CD4-positive, alpha-beta T cell treated with Interleukin-21 for 1 hour (primary cell): ENCODE results near the gene AGXT.

Experiments used
- DNase-seq: peaks from one replicate; pipeline ENCODE4 v3.0.0-alpha.2; 2020

Gene AGXT

DNA sequence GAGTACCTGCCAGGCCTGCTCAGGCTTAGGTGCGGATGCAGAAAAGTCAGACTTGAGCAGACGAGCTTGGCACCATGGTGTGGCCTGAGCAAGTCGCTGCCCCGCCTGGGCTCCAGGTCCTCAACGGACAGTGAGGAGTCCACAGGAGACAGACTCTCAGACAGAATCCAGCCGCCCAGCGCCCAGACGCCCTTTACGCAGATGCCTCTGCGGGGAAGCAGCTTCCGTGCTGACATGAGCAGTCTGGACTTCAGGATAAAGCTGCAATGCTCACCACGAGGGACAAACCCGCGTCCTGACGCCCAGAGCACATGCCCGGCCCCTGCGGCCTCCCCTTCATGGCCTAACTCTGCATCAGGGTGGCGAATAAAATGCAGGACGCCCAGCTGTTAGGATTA, 30.8 kb downstream of the AGXT start:
- no peak for DNase-seq

DNA sequence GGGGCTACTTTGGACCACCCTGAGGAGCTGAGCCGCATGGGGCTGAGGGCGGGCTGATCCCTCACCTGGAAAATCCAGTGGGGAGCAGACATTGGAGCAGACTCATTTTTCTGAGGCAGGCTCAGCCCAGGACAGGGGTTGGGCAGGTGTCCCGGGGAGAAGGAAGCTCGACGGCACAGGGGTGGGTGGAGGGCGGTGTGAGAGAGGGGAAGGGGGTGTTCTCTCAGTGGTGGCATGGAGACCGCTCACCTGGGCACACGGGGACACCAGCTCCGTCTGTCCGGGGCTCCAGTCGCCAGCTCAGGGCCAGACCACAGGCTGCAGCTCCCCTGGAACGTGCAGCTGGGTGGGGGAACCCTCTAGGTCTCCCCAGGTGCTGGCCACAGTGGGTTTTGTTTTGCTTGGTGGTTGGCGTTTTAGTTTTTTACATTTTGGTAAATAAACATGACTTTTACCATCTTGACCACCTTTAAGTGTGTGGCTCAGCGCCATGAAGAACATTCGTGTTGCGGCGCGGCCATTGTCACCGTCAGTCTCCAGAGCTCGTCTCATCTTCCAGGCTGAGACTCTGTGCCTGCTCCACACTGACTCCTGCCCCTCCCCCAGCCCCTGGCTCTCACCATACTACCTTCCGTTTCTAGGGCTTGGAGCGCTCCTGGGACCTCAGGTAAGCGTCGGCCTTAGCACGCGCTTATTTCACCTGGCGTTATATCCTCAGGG, 31.7 kb downstream of the AGXT start:
- DNase-seq = no peak

GRCh38 chr2:240901986-240902614, 33.5 kb downstream of the AGXT start:
- no peak for DNase-seq

GRCh38 chr2:240902615-240903041, 34.0 kb downstream of the AGXT start:
- no peak for DNase-seq

DNA sequence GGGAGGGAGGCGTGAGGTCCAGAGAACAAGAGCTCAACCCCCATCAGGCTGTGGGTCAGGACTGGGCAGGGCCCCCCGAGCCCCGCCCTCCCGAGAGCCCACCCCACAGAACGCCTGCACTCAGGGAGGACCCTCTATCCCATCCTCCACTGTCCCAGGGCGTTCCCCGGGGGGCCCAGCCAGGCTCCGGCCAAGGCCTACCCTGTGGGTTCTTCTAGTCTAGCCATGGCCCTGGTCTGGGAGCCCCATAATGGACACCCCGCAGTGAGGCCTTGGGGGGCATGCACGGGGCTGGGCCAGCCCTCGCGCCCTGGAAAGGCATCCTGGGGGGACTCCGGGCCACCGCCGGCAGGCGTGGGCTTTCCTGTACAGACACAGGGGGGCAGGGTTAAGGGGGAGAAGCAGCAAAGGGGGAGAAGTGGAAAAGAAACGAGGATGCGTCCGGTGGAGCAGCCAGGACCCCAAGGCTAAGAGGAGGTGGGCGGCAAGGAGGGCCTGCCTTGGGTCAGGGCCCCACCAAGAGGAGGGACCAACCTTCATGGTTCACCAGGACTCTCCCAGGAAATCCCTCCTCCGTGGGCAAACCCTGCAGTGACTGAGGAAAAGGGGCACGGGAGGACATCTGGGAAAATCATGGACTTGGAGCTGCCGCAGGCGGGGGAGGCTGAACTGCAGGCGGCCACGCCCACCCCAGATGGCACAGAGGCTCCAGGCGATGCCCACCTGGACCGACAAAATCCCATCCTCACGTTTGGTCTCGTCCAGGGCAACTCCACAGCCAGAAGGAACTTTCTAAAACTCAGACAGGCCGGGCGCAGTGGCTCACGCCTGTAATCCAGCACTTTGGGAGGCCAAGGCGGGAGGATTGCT, 34.8 kb downstream of the AGXT start:
- DNase-seq = no peak

GRCh38 chr2:240904216-240905175, 35.9 kb downstream of the AGXT start:
- DNase-seq = no peak

GRCh38 chr2:240905176-240905781, 36.7 kb downstream of the AGXT start:
- DNase-seq = no peak

DNA sequence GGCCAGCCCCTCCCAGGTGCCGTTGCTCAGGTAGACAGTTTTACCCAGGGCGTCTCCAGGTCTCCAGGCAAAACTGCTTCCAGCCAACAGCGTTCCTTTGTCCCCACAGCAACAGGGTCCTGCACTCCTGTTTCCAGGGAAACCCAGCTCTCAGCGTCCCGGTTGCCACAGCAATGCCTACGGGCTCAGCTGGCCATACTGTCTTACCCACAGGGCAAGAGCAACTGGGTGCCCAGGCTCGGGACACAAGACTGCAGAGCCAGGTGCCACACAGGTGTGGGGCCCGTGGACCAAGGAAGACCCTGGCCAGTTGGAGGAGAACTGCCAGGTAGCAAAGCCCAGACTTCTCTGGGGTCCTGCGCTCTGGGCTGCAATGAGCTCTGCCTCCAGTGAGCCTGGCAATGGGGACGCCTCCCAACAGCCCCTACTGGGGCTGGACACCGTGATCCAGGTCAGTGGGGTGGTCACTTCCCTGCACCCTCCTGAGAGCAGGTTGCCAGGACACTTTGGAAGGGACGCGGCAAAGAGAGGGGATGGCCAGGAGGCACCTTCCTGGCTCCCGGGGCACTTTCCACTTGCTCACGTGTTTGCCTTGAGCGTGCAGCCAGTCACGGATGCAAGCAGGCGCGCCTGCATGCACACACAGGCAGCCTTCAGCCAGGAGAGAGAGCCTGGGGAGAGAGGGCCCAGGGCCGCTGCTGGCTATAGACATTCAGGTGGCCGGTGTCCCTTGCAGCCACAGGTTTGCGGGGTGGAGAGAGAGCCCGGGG, 37.7 kb downstream of the AGXT start, which contains the start of gene CROCC2:
Gene CROCC2 (plus strand): TSS at position 196 of the 770 bp plus-strand sequence. CDS start 178 bp downstream, at position 374.
- DNase-seq = no peak

DNA sequence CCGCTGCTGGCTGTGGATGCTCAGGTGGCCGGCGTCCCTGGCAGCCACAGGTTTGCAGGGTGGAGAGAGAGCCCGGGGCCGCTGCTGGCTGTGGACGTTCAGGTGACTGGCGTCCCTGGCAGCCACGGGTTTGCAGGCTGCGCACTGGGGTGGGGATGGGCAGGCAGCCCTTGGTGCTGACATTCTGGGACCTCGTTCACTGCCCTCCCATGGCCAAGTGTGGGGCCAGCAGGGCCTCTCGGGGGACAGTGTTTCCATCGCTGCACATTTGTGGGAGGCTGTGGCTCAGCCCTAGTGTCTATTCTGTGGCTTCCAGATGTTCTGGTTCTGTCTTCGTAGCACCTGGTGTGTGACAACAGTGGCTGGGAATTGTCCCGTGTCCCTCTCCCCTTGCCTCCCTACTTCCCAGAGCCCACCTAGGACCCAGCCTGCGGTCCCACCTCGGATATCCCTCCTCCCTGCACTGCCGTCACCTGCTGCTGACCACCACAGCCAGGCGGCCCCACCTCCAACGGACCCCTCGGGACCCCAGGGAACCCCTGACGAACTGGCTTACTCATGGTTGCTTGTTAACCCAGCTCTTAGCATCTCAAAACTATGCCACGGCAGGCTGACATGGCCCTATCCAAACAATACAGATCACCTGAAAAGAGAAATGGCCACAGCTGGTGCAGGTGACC, 38.4 kb downstream of the AGXT start:
- DNase-seq = no peak

GRCh38 chr2:240909216-240909974, 40.8 kb downstream of the AGXT start:
- no peak for DNase-seq

DNA sequence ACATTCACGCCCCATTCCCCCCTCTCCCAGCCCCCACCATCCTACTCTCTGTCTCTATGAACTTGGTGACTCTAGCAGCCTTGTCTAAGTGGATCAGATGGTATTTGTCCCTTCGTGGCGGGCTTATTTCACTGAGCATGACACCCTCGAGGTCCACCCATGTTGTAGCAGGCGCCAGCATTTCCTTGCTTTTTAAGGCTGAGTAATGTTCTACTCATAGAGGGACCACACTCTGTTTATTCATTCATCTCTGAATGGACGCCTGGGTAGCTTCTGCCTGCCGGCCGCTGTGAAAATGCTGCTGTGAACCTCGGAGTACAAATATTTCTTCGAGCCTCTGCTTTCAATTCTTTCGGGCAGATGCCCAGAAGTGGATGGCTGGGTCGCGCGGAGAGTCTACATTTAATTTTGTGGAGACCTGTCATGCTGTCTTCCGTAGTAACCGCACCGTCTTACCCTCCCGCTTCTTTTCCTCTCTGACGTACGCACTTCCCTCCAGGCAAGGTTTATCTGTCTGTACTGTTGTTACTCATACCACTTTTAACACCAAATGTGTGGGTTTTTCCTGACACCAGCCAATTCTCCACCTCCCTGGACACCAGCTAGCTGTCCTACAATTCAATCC, 43.1 kb downstream of the AGXT start:
- DNase-seq = no peak

DNA sequence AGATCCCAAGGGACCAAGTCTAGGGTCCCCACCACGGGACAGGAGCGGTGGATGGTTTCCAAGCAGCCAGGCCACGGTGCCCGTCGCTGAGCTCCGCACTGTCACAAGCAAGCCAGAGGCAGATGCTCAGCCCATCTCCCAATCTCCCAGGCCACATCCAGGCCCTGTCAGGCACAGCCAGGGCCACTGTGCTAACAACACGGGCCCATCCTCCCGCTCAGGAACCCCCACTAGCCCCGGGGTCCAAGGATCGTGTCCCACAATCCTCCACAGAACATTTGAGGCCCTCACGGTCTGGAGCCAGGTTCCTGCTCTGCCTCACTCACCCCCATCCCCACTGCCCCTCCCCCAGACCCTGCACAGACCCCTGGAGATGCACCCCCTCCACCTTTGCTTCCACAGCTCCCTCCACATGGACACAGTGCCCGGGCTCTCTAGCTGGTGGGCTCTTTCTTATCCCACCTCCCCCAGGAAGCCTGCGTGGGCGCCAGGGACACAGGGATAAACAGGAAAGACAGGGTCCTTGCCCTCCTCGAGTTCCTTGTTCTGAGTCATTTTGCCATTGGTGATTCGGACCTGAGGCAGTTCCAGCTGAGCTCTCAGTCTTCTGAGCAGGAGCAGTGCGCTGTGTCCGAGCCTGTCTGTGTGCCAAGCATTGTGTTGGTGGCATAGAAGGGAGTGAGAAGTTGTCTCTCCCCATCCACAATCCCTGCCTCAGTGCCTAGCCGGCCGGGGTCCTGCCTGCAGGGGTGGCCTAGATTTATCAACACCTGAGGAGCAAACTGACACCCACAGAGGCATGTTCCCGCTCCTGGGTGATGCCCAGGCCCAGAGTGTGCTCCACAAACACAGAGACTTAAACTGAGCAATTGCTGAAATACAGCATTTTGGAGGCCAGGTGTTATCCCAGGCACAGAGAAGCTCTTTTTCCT, 44.5 kb downstream of the AGXT start:
- DNase-seq = no peak

- DNase-seq = peak; percentile 55
Observed at GRCh38 chr2:240913810-240914644, 45.4 kb downstream of the AGXT start.

GRCh38 chr2:240914645-240915525, 46.3 kb downstream of the AGXT start:
- no peak for DNase-seq

GRCh38 chr2:240915526-240916341, 47.1 kb downstream of the AGXT start:
- no peak for DNase-seq
